Natural killer cell treated with Interleukin-12 subunit alpha and Interleukin-12 subunit beta and Interleukin-15 and Interleukin-18, amount 100 ng/mL, for 72 hours (primary cell): ENCODE measurements around the gene UGT1A8. TPM values are rescaled to one million over a fixed set of nuclear protein-coding genes. Genes with fewer than 3 reads are reported as not detected.
A peak's percentile ranks its signal among the peaks of the same experiment; 100 is the strongest.

ENCODE experiments used
- ATAC-seq, 2 donors: fragments of 150-1000 bp; cut with Tn5 transposase in 1 of 2; sonication (Bioruptor Pico), chemical (Tn5 transposase) in 1 of 2; 2 replicates each; pipeline ENCODE4 v1.10.0; 2021
- DNase-seq: peaks from one replicate; pipeline ENCODE4 v3.0.0; 2022; ENCODE audit warnings: low spot score
- H3K27ac Mint-ChIP-seq, 2 donors: 1 replicate in 1 of 2; 2 replicates in 1 of 2; pipeline ENCODE4 v1.8.0; 2022; ENCODE audit warnings: mixed read lengths in 2 of 2, mild to moderate bottlenecking in 1 of 2, moderate library complexity in 1 of 2
- H3K27me3 Mint-ChIP-seq, 2 donors: 1 replicate in 1 of 2; 2 replicates in 1 of 2; pipeline ENCODE4 v1.8.0; 2022; ENCODE audit warnings: mixed read lengths in 2 of 2
- H3K36me3 Mint-ChIP-seq: one replicate; pipeline ENCODE4 v1.8.0; 2022; ENCODE audit warnings: mixed read lengths
- H3K4me1 Mint-ChIP-seq, 2 donors: 1 replicate in 1 of 2; 2 replicates in 1 of 2; pipeline ENCODE4 v1.8.0; 2022; ENCODE audit warnings: low read depth in 2 of 2, mixed read lengths in 2 of 2, mild to moderate bottlenecking in 1 of 2
- H3K4me3 Mint-ChIP-seq: one replicate; pipeline ENCODE4 v1.8.0; 2022; ENCODE audit warnings: mixed read lengths
- H3K9me3 Mint-ChIP-seq: 2 replicates; pipeline ENCODE4 v1.8.0; 2022; ENCODE audit warnings: mixed read lengths
- total RNA-seq, 2 donors: library from RNA; stranded (reverse); gene quantifications; one replicate each; pipeline ENCODE4 v1.2.3, GENCODE V29; 2022

Gene UGT1A8
- total RNA-seq, 2 donors from 2014 or later: not detected

- Mint-ChIP-seq H3K4me1 (no peaks in the 10 kb centered on the region), H3K36me3 (no peaks in the 10 kb centered on the region), H3K27me3 (peaks cover 13 to 14% of the 10 kb centered on the region in 2 donors), H3K9me3 (no peaks in the 10 kb centered on the region), H3K4me3 (no peak overlapping the region), H3K27ac (no peak overlapping the region)
- no peak for DNase-seq
- ATAC-seq: no peak
Observed at GRCh38 chr2:233758849-233759248, 141.4 kb downstream of the UGT1A8 start.

- Mint-ChIP-seq H3K4me1 (no peaks in the 10 kb centered on the region), H3K4me3 (no peak within 1 kb of the TSS), H3K9me3 (no peaks in the 10 kb centered on the region), H3K27me3 (peaks cover 18 to 20% of the 10 kb centered on the region in 2 donors), H3K27ac (no peak within 1 kb of the TSS), H3K36me3 (no peaks in the 10 kb centered on the region)
- ATAC-seq (no peak), DNase-seq (no peak)
Observed at GRCh38 chr2:233760043-233760442, 142.6 kb downstream of the UGT1A8 start, which contains the start of gene UGT1A1. UGT1A1 (plus strand) TSS chr2:233760270; CDS start chr2:233760288, 18 bp downstream.

GRCh38 chr2:233761040-233761769, 143.8 kb downstream of the UGT1A8 start:
- Mint-ChIP-seq H3K4me3 (no peak overlapping the region), H3K36me3 (no peaks in the 10 kb centered on the region)
- DNase-seq: no peak

GRCh38 chr2:233764264-233764663, 146.8 kb downstream of the UGT1A8 start:
- H3K9me3 Mint-ChIP-seq: no peaks in the 10 kb centered on the region
- no peaks in the 10 kb centered on the region for H3K36me3 Mint-ChIP-seq
- no peak overlapping the region for H3K27ac Mint-ChIP-seq
- peaks cover 21 to 38% of the 10 kb centered on the region in 2 donors for H3K27me3 Mint-ChIP-seq
- DNase-seq (no peak), ATAC-seq (no peak)
- H3K4me3 Mint-ChIP-seq: no peak overlapping the region
- H3K4me1 Mint-ChIP-seq: no peaks in the 10 kb centered on the region

More at GRCh38 chr2:233761040-233761769, 143.8 kb downstream of the UGT1A8 start:
- H3K4me1 Mint-ChIP-seq: no peaks in the 10 kb centered on the region
- H3K27ac Mint-ChIP-seq: no peak overlapping the region
- H3K9me3 Mint-ChIP-seq: no peaks in the 10 kb centered on the region
- ATAC-seq: no peak
- peaks cover 20 to 21% of the 10 kb centered on the region in 2 donors for H3K27me3 Mint-ChIP-seq

GRCh38 chr2:233764761-233765160, 147.3 kb downstream of the UGT1A8 start:
- no peak for ATAC-seq
- H3K9me3 Mint-ChIP-seq: no peaks in the 10 kb centered on the region
- no peaks in the 10 kb centered on the region for H3K36me3 Mint-ChIP-seq

GRCh38 chr2:233766416-233766815, 149.0 kb downstream of the UGT1A8 start:
- H3K4me3 Mint-ChIP-seq: no peak overlapping the region
- H3K27ac Mint-ChIP-seq: no peak overlapping the region
- H3K9me3 Mint-ChIP-seq: no peaks in the 10 kb centered on the region
- no peak for DNase-seq
- no peak for ATAC-seq
- no peaks in the 10 kb centered on the region for H3K4me1 Mint-ChIP-seq
- peaks cover 23 to 48% of the 10 kb centered on the region in 2 donors for H3K27me3 Mint-ChIP-seq
- no peaks in the 10 kb centered on the region for H3K36me3 Mint-ChIP-seq

More at GRCh38 chr2:233764761-233765160, 147.3 kb downstream of the UGT1A8 start:
- Mint-ChIP-seq H3K4me1 (no peaks in the 10 kb centered on the region), H3K27ac (no peak overlapping the region), H3K4me3 (no peak overlapping the region), H3K27me3 (peaks cover 23 to 42% of the 10 kb centered on the region in 2 donors)
- no peak for DNase-seq

GRCh38 chr2:233768076-233768475, 150.6 kb downstream of the UGT1A8 start:
- ATAC-seq (no peak), DNase-seq (no peak)
- no peaks in the 10 kb centered on the region for H3K9me3 Mint-ChIP-seq
- H3K27me3 Mint-ChIP-seq: peaks cover 23 to 52% of the 10 kb centered on the region in 2 donors
- H3K36me3 Mint-ChIP-seq: no peaks in the 10 kb centered on the region
- H3K27ac Mint-ChIP-seq: no peak overlapping the region
- no peaks in the 10 kb centered on the region for H3K4me1 Mint-ChIP-seq
- no peak overlapping the region for H3K4me3 Mint-ChIP-seq

- no peak for DNase-seq
- H3K36me3 Mint-ChIP-seq: no peaks in the 10 kb centered on the region
- ATAC-seq: peak in 1 of 2 donors; percentile 11
- H3K4me3 Mint-ChIP-seq: no peak overlapping the region
- H3K9me3 Mint-ChIP-seq: no peaks in the 10 kb centered on the region
- peaks cover 16 to 41% of the 10 kb centered on the region in 2 donors for H3K27me3 Mint-ChIP-seq
- H3K27ac Mint-ChIP-seq: no peak overlapping the region
- no peaks in the 10 kb centered on the region for H3K4me1 Mint-ChIP-seq
Observed at GRCh38 chr2:233769260-233769659, 151.8 kb downstream of the UGT1A8 start.

- Mint-ChIP-seq H3K36me3 (peaks cover 4% of the 10 kb centered on the region), H3K27me3 (peaks cover 18 to 45% of the 10 kb centered on the region in 2 donors), H3K4me1 (no peaks in the 10 kb centered on the region), H3K9me3 (no peaks in the 10 kb centered on the region), H3K4me3 (no peak overlapping the region), H3K27ac (no peak overlapping the region)
- DNase-seq: no peak
- no peak for ATAC-seq
Observed at GRCh38 chr2:233772153-233772552, 154.7 kb downstream of the UGT1A8 start.

- DNase-seq (no peak), ATAC-seq (no peak)
- H3K4me3 Mint-ChIP-seq: no peak overlapping the region
- no peak overlapping the region for H3K27ac Mint-ChIP-seq
- H3K36me3 Mint-ChIP-seq: peaks cover 4% of the 10 kb centered on the region
- H3K9me3 Mint-ChIP-seq: no peaks in the 10 kb centered on the region
- no peaks in the 10 kb centered on the region for H3K4me1 Mint-ChIP-seq
- peaks cover 20 to 41% of the 10 kb centered on the region in 2 donors for H3K27me3 Mint-ChIP-seq
Observed at GRCh38 chr2:233772583-233772982, 155.2 kb downstream of the UGT1A8 start.

GRCh38 chr2:233773854-233774253, 156.4 kb downstream of the UGT1A8 start:
- ATAC-seq (no peak), DNase-seq (no peak)
- peaks cover 4% of the 10 kb centered on the region for H3K36me3 Mint-ChIP-seq
- H3K4me3 Mint-ChIP-seq: no peak overlapping the region
- no peaks in the 10 kb centered on the region for H3K9me3 Mint-ChIP-seq
- H3K27ac Mint-ChIP-seq: no peak overlapping the region
- H3K4me1 Mint-ChIP-seq: no peaks in the 10 kb centered on the region
- H3K27me3 Mint-ChIP-seq: peaks cover 22 to 35% of the 10 kb centered on the region in 2 donors

GRCh38 chr2:233775414-233775813, 158.0 kb downstream of the UGT1A8 start:
- H3K27ac Mint-ChIP-seq: no peak overlapping the region
- no peak overlapping the region for H3K4me3 Mint-ChIP-seq
- DNase-seq (no peak), ATAC-seq (no peak)
- H3K36me3 Mint-ChIP-seq: peaks cover 4% of the 10 kb centered on the region
- H3K27me3 Mint-ChIP-seq: peaks cover 20 to 34% of the 10 kb centered on the region in 2 donors
- H3K9me3 Mint-ChIP-seq: no peaks in the 10 kb centered on the region
- no peaks in the 10 kb centered on the region for H3K4me1 Mint-ChIP-seq

GRCh38 chr2:233778030-233778429, 160.6 kb downstream of the UGT1A8 start, which contains the start of gene MROH2A:
MROH2A (plus strand) TSS chr2:233778330; CDS start chr2:233779359, 1,029 bp downstream.
- ATAC-seq (no peak), DNase-seq (no peak)
- no peaks in the 10 kb centered on the region for H3K9me3 Mint-ChIP-seq
- H3K36me3 Mint-ChIP-seq: peaks cover 4% of the 10 kb centered on the region
- no peaks in the 10 kb centered on the region for H3K4me1 Mint-ChIP-seq
- H3K27me3 Mint-ChIP-seq: peaks cover 39 to 47% of the 10 kb centered on the region in 2 donors
- H3K4me3 Mint-ChIP-seq: no peak within 1 kb of the TSS
- no peak within 1 kb of the TSS for H3K27ac Mint-ChIP-seq

GRCh38 chr2:233779722-233780121, 162.3 kb downstream of the UGT1A8 start:
- no peak for DNase-seq
- Mint-ChIP-seq H3K27ac (no peak overlapping the region), H3K27me3 (peaks cover 44 to 57% of the 10 kb centered on the region in 2 donors), H3K4me3 (no peak overlapping the region), H3K36me3 (peaks cover 4% of the 10 kb centered on the region), H3K4me1 (no peaks in the 10 kb centered on the region), H3K9me3 (no peaks in the 10 kb centered on the region)
- ATAC-seq: peak; percentile 17 to 50
